Right renal pelvis (tissue), 4 donors: ENCODE data around the gene PGGHG. TPM values are rescaled to one million over a fixed set of nuclear protein-coding genes. Genes with fewer than 3 reads are reported as not detected.
"Not testable (repeated sequence)": the region's sequence is repeated elsewhere in the genome, so short reads cannot be mapped to it uniquely, and the experiment has no call there.

ENCODE experiments used
- DNase-seq, 4 donors: peaks; one replicate each; pipeline ENCODE4 v3.0.0-alpha.2; 2013; ENCODE audit warnings: low read depth in 4 of 4, low spot score in 3 of 4, missing footprints in 1 of 4
- polyA plus RNA-seq, 4 donors: library from polyadenylated mRNA; unstranded; fragments of 120-200 nt; gene quantifications; one replicate each; pipeline ENCODE4 v1.2.1, GENCODE V29; 2013; ENCODE audit not compliant: insufficient read length in 4 of 4

PGGHG gene
- polyA plus RNA-seq, 4 donors: 14.8 to 25.7 (median 19.4) TPM

DNA sequence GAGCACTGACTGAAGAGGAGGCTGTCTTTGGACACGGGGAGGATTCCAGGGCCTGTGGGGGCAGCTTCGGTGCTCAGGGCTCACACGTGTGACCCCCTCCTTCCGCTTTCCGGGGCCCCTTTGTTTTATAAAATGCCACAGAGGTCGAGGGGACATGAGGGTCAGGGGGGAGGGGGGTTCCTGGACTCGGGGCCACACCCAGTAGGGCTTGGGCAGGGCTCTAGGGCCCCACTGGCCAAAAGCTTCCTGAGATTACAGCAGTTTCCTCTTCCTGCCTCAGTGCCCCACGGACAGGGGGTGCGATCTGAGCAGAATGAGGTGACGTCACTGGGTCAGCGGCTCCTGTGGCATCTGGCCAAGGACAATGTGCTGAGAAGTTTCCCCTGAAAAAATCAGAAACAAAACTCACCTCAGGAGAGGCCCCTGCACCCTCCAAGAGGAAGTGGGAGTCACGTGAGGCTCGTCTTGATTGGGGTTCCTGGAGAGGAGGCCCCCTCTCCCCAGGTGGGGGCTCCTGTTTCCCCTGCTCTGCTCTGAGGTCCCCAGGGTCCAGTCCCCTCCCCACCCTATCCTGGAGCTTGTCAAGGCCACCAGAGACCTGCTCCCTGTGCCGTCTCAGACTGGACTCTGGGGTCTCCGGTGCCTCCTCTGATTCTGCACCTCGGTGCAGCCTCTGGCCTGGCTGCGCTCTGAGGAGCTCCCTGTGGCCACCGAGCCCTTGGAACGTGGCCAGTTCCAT is 38.1 kb downstream of the PGGHG start:
- no peak for DNase-seq

DNA sequence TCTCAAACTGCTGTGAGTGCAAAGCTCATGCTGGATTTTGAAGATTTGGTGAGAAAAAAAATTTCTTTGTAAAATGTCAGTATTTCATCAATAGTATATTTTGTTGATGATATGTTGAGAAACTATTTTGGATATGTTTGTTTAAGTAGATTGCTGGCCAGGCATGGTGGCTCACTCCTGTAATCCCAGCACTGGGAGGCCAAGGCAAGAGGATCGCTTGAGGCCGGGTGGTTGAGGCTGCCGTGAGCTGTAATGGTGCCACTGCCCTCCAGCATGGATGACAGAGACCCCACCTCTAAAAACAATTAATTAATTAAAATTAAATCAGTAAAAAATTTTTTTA is 38.6 kb downstream of the PGGHG start:
- no peak for DNase-seq

DNA sequence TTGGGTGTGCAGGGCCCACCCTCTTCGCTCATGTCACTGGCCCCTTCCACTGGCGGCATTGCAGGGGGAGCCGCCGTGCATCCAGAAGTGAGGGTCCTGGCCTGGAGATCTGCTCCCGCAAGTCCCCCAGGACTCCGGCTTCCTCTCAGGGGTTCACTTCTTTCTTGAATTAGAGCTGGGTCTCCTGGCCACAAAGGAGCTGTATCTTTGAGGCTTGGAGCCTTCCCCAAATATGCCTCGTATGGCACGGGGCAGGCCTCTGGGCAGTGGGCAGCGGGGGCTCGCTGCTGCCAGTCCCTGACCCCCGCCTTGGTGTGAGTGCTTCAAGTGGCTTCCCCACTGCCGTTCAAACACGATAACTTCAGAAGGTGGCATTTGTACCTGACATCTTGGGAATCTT is 39.1 kb downstream of the PGGHG start:
- DNase-seq: no peak

DNA sequence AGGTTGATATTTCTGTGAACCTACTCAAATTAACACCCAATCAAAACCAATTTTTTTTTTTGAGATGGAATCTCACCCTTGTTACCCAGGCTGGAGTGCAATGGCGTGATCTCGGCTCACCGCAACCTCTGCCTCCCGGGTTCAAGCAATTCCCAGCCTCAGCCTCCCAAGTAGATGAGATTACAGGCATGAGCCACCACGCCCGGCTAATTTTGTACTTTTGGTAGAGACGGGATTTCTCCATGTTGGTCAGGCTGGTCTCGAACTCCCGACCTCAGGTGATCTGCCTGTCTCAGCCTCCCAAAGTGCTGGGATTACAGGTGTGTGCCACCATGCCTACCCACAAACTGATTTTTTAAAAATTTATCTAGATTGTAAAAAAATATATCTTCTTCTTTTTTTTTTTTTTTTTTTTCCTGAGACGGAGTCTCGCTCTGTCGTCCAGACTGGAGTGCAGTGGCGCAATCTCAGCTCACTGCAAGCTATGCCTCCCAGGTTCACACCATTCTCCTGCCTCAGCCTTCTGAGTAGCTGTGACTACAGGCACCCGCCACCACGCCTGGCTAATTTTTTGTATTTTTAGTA is 39.7 kb downstream of the PGGHG start:
- DNase-seq: not testable (repeated sequence)

DNA sequence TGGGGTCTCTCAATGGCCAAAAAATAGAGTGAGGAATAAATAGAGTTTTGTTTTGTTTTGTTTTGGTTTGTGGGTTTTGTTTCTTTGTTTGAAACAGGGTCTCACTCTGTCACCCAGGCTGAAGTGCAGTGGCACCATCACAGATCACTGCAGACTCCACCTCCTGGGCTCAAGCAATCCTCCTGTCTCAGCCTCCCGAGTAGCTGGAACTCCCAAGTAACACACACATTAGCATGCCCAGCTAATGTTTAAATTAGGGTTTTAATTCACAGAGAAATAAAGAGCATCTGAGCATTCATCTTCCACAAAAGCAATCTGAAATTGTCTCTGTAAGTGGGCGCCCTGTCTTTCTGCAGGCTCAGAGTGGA is 40.9 kb downstream of the PGGHG start:
- DNase-seq: no peak

DNA sequence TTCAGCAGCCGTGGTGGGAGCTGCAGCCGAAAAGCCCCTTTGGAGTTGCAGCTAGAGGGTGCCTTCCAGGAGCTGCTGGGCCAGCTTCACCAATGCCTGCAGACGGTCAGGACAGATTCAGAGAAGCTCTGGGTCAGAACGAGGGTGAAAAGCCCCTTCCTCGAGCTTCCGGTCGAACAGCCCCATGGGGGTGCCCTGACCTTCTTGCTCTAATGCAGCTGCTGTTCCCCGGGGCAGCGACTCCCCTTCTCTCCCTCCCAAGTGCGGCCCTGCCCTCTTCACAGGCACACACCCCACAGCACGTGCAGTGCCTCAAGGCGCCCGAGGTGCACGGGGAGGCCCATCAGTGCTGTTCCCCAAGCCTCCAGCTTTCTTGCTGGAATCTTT is 41.4 kb downstream of the PGGHG start:
- DNase-seq: no peak

DNA sequence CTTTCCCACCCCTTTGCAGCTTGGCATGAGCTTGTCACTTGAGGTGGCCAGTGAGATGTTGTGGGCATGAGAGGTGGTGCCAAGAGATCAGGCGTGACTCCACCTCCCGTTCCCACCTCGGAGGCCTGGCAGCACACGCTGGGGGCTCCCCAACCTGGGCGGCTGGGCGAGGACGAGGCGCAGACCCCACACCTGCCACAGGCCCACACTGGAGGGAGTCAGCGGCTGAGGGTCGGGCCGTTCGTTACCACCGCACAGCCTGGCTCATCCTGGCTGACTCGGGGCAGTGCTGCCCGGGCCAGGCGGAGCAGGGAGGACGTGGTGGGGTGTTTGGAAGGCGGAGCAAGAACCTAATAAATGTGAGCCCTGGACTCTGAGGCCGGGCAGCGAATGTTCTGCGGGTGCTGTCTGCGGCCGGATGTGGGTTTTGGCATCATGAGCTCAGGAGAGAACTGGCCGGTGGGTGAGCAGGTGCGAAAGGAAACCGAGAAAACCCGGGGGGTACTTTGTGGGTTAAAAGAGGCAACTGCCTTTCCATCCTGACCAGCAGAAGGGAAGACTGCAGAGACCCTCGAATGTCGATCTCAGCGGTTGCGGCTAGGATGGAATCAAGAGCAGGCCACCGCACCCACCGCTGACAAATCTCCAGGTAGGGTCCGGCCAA is 41.9 kb downstream of the PGGHG start:
- no peak for DNase-seq

DNA sequence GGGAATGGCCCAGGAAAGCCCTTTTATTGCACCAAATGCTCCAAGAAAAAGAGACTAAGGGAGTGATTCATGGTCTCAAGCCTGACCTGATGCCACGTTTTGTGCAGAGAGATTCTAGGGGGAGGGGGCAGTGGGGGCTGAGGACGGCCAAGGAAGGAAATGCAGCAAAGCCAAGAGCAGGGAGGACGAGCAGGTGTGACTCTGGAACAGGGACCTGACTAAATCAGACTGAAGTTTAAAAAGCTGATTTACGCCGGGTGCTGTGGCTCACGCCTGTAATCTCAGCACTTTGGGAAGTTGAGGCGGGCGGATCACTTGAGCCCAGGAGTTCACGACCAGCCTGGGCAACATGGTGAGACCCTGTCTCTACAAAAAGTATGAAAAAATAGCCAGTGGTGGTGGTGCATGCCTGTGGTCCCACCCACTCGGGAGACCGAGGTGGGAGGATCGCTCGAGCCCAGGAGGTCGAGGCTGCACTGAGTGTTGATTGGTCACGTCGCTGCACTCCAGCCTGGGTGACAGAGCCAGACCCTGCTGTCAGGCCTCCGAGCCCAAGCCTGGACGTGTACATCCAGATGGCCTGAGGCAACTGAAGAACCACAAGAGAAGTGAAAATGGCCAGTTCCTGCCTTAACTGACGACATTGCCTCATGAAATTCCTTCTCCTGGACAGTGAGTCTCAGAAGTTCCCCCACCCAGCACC is 42.6 kb downstream of the PGGHG start:
- DNase-seq: no peak

DNA sequence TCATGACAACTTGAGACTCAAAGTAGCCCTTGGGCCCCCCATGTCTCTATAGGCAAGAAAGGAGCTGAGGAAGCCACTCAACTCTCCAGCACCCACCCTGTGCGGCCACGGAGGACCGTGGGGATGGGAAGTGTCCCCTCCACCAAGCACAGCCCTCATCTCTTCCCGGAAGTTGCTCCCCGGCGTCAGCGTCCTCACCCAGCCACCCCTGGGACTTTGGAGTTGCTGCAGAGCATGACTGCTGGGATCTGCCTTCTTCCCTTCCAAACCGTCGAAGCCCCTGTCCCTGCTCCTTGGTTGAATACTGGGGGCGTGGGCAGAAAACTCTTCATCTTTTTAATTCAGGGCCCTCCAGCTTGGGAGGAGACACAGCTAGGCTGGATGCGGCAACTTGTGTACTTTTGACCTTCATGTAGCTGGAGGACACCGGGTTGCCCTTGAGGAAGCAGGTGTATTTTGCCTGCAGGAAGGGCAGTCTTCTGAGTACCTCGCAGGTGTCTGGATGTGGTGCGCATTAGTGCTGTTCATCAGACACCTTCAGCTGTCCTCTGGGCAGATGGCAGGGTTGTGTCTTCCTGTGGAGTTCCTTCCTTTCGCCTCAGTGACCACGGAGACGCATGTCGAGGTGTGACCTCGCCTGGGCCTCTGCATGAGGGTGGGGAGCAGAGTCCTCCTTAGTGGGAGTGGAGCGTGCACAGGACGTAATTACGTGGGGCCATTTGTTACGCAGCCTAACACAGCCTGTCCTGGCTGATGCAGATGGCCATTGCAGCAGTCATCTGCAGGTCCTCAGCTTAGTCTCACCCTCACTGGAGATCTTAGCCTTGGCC is 43.9 kb downstream of the PGGHG start:
- DNase-seq: no peak

DNA sequence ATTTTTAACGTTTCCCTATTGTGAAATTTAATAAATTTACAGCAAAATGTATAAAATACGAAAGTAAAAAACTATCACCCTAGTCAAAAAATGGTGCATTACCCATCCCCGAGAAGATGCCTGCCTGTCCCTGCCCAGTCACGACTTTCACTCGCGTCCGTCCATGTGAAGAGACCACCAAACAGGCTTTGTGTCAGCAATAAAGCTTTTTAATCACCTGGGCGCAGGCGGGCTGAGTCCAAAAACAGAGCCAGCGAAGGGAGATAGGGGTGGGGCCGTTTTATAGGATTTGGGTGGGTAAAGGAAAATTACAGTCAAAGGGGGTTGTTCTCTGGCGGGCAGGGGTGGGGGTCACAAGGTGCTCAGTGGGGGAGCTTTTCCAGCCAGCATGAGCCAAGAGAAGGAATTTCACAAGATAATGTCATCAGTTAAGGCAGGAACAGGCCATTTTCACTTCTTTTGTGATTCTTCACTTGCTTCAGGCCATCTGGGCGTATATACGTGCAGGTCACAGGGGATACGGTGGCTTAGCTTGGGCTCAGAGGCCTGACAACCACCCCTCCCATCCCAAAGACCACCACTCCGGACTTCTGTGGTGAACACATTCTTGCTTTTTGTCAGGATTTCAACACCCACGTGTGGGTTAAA is 44.8 kb downstream of the PGGHG start:
- DNase-seq: not testable (repeated sequence)

DNA sequence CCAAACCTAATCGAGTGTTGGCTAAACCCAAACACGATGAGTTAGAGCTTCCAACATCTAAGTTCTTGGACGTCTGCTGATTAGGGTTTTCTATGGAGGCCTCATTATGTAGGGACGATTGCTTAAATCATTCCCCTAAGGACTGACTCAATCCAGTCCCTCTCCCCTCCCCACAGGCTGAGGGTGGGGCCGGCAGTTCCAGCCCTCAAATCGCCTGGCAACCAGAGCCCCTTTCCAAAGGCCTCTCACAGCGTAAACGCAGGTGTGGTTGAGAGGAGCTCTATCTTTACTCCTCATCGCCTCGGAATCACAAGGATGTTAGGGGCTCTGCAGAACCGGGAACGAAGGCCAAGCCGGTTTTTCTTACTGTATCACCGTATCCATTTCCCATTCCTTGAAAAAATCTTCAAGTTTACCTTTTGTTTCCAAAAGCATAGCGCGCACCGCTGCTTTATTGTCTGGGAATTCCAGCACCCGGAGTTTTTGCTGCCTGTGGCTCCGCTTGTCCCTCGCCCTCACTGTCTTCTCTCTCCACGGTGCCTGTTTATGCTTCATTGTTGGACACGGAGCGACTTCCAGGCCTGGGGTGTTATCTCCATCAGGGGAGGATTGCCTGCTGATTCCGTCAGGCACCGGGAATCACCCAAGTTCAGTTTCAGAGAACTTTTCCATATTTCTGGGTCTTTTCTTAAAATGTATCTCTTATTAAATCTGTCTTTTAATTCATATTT is 45.5 kb downstream of the PGGHG start:
- DNase-seq: no peak

DNA sequence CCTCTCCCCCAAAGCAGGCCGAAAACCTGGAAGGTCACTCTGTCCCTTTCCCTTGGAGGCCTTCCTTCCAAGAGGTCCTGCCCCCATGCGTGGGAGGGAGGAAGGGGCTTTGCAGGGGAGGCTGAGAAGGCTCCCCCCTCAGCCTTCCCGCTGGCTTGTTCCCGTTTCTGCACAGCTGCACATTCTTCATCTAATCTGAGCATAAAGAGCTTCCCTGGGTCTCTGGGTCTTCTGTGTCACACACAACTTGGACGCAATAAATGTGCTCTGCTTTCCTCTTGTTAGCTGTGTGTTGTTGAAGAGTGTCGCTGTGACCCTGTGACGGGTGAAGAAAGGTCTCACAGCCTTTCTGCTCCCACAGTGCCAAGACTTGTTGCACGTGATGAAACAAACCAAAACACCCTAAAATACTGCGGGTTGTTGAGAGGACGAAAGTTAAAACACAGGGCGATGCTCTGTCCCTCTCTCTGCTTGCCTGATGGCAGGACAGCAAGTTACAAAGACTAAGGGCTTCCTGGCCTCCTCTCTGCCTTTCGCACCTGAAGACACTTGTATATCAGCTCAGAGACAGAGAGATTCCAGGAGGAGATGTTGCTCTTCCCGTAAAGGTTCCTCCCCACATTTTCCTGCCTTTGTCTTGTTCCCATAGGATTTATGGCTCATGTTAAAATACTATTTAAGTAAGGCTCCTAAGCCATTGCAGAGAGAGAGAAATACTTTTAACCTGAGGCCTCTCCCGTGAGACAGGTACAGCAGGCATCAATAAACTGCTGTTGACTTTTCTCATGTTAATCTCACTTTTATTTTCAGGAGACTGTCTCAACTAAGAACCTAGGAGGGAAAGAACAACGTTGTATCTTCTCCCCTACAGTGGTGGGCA is 47.1 kb downstream of the PGGHG start:
- DNase-seq: no peak

DNA sequence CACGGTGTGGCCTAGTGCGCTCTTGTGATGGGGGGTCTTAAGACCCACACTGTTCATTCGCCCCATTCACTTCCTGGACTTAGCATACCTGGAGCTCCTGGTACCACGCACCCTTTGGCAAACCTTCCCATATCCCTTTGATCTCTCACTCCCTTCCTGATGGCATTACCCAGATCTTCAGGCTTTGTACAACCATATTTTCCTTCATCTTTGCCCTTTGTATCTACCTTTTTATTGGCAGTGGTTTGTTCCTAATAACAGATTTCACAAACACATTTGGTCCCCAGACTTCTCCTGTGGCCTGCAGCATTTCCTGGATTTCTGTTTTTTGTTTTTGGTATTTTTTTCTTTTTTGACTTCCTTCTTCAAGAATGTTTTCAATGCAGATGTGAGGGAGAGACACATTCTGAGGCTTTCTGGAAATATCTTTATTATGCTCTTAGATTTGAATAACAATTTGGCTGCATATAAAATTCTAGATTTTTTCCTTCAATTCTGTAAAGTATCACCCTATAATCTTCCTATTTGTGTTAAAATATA is 47.8 kb downstream of the PGGHG start:
- DNase-seq: no peak

DNA sequence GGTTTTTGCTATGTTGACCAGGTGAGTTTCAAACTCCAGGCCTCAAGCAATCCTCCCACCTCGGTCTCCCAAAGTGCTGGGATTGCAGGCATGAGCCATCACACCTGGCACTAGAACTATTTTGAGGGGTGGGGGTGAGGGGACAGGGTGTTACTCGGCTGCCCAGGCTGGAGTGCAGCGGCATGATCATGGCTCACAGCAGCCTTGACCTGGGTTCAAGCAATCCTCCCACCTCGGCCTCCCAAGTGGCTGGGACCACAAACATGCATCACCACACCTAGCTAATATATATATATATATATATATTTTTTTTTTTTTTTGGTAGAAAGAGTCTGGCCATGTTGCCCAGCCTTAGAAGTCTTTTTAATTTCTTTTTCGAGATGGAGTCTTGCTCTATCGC is 48.8 kb downstream of the PGGHG start:
- no peak for DNase-seq

DNA sequence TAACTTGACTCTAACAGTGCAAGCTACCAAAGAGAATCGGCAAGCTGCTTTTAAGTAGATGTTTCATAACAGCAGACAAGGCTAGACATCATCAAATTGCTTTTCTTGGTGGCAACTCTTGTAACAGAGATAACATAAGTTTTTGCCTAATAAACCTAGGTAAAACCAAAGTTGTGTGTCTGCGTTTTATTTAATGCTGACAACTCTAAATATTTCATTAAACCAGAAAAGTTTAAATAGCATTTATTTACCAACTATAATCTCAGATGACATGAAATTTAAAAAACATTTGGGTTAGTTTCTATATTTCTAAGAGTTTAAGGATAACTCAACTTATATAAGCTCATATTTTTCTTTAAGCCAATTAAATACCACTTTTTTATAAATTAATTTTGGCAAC is 51.0 kb downstream of the PGGHG start:
- DNase-seq: no peak

DNA sequence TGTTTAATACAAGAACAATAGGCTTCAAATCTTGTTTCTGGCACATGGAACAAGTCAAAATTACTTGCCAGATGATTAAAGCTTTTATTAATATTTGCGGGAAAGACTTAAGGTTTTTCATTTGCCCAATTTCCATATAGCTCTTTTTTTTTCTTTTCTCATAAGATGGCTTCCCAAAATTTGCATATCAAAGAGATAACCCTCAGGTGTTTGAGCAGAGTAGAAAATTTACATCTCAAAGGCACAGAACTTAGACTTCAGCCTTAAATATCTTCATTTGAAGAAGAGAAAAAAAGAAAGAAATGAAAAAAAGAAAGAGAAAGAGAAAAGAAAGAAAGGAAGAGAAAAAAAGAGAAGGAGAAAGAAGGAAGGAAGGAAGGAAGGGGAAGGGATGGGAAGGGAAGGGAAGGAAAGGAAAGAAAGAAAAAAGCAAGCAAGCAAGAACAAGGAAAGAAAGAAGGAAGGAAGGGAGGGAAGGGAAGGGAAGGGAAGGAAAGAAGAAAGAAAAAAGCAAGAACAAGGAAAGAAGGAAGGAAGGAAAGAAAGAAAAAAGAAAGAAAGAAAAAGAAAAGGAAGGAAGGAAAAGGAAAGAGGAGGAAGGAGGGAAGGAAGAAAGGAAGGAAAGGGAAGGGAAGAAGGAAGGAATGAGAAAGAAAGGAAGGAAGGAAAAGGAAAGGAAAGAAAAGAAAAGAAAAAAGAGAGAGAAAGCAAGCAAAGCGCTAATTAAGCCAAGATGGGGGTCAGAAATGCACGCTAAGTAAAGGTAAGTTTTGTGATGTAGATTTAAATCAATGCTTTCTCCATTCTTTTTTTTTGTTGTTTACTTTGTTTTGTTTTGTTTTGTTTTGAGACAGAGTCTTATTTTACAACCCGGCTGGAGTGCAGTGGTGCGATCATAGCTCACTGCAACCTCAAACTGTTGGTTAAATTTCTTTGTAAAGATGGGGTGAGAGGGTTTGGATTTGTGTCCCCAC is 51.9 kb downstream of the PGGHG start:
- no peak for DNase-seq

DNA sequence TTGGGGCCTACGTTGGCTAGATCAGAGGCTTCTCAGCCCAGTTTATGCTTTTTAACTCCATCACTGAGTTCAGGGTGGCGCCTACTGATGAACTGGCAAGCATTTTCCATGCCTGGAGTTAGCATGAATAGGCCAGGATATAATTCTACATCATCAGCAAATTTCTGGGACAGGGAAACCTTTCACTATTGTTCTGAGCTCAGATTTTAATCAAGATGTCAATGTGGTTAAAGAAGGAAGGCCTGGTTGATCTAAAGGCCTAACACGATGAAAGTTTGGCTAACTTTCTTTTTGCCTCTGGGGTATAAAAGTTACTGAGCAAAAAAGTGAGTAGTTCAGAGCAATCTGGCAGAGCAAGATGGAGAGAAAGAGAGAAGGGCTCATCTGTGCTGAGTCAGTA is 53.4 kb downstream of the PGGHG start:
- no peak for DNase-seq
